Neutrophil (primary cell): ENCODE results near the gene STIMATE.

ENCODE experiments used
- H3K27ac ChIP-seq: fragments of 200-600 bp; sonication (generic); 2 replicates; pipeline ENCODE4 v1.5.1; 2016; ENCODE audit warnings: mild to moderate bottlenecking, moderate library complexity
- H3K27me3 ChIP-seq: fragments of 200-600 bp; sonication (generic); 2 replicates; pipeline ENCODE4 v1.6.0; 2016; ENCODE audit warnings: mild to moderate bottlenecking
- H3K36me3 ChIP-seq: fragments of 200-600 bp; sonication (generic); 2 replicates; pipeline ENCODE4 v1.5.1; 2017
- H3K4me1 ChIP-seq, 2 experiments: fragments of 200-600 bp in 1 of 2; sonication (generic) in 1 of 2; 1 replicate in 1 of 2; 2 replicates in 1 of 2; pipeline versions ENCODE4 v1.5.1 to v1.6.1; 2013 to 2016; ENCODE audit warnings: low read depth in 1 of 2, low read length in 1 of 2, mild to moderate bottlenecking in 1 of 2, moderate library complexity in 1 of 2; ENCODE audit not compliant: control insufficient read depth in 1 of 2, insufficient read depth in 1 of 2
- H3K4me3 ChIP-seq, 2 experiments: fragments of 200-600 bp in 1 of 2; sonication (generic) in 1 of 2; 1 replicate in 1 of 2; 2 replicates in 1 of 2; pipeline ENCODE4 v1.5.1; 2013 to 2016; ENCODE audit warnings: low read depth in 1 of 2, low read length in 1 of 2, mild to moderate bottlenecking in 1 of 2, moderate library complexity in 1 of 2
- H3K9me3 ChIP-seq: fragments of 200-600 bp; sonication (generic); 2 replicates; pipeline ENCODE4 v1.5.1; 2016
- TF ChIP-seq, protein P1 (sequence below): fragments of 200-600 bp; sonication (generic); IDR thresholded peaks from 2 replicates; pipeline ENCODE4 v1.5.1; 2016; ENCODE audit warnings: antibody characterized with exemption

Gene STIMATE

DNA sequence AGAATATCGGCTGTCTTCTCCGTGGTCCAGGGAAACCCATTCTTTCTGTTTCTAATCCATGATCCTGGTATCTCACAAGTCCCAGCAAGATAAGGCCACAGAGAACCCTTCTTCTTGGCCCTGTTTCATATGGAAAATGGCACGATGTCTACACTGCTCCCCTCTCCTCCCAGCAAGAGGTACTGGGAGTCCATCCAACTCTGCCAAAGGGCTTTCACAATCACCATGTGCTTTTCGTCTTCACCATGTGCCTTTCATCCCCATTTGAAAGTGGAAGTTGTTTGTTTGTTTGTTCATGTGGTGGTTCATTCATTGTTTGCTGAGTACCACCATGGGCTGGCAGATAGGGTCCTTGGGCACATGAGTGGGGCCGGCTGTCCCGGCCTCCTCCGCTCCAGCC lies 97.3 kb downstream of the STIMATE start:
- H3K27ac ChIP-seq, result no peak overlapping the region
- TF ChIP-seq, protein P1, sequence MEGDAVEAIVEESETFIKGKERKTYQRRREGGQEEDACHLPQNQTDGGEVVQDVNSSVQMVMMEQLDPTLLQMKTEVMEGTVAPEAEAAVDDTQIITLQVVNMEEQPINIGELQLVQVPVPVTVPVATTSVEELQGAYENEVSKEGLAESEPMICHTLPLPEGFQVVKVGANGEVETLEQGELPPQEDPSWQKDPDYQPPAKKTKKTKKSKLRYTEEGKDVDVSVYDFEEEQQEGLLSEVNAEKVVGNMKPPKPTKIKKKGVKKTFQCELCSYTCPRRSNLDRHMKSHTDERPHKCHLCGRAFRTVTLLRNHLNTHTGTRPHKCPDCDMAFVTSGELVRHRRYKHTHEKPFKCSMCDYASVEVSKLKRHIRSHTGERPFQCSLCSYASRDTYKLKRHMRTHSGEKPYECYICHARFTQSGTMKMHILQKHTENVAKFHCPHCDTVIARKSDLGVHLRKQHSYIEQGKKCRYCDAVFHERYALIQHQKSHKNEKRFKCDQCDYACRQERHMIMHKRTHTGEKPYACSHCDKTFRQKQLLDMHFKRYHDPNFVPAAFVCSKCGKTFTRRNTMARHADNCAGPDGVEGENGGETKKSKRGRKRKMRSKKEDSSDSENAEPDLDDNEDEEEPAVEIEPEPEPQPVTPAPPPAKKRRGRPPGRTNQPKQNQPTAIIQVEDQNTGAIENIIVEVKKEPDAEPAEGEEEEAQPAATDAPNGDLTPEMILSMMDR, result no peak
- no peaks in the 10 kb centered on the region for H3K27me3 ChIP-seq
- H3K4me1 ChIP-seq, result no peaks in the 10 kb centered on the region
- no peak overlapping the region for H3K4me3 ChIP-seq
- no peaks in the 10 kb centered on the region for H3K9me3 ChIP-seq
- H3K36me3 ChIP-seq, result no peaks in the 10 kb centered on the region

DNA sequence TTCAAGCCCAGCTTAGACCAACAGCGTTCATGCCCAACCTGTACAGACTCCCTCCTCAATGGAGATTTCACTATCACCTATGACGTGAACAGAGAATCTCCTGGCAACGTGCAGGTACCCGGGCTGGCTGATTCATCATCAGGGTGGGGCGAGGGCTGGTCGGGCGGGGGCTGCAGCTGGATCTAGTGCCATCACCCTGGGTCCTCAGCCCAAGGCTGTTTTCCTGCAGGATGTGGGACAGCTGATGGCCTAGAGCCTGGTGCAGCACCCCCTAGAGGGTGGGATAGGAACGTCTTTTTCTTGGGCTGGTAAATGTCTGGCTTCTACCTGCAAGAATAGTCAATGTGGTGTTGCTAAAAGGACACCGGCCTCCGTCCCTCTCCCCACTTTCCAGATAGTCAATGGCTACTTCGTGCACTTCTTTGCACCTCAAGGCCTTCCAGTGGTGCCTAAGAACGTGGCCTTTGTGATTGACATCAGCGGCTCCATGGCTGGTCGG lies 98.3 kb downstream of the STIMATE start:
- H3K9me3 ChIP-seq, result no peaks in the 10 kb centered on the region
- H3K27me3 ChIP-seq, result no peaks in the 10 kb centered on the region
- H3K4me3 ChIP-seq, result no peak overlapping the region
- no peaks in the 10 kb centered on the region for H3K36me3 ChIP-seq
- H3K27ac ChIP-seq, result no peak overlapping the region
- H3K4me1 ChIP-seq, result no peaks in the 10 kb centered on the region
- TF ChIP-seq, protein P1, result no peak

DNA sequence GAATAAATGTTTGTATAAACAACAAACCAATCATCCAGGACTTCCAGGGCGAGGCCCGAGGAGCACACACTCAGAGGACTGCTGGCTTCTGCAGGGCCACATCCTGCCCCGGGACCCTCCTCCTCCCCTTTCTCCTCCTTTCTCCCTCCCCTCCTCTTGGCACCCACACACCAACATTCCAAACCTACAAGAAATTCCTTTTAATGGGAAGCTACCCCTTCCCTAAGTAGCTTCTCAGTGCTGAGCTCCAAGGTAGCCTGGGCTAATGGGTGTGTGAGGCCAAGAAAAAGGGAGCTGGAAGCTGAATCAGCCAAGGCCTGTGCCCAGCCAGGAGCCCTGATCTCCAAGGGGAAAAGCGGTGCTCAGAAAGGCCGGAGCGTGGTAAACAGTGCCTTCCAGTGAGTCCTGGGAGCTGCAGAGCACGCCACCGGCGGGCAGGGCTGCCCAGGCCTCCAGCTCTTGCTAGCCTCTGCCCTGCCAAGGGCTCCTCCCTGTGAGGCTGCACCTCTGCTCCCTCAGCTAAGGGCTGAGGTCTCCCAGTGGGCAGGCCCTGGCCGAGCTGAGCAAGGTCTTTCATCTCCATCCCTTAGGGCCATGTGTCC lies 98.9 kb downstream of the STIMATE start:
- TF ChIP-seq, protein P1, result no peak
- Histone ChIP-seq H3K36me3 (no peaks in the 10 kb centered on the region), H3K27ac (no peak overlapping the region), H3K4me1 (no peaks in the 10 kb centered on the region), H3K9me3 (no peaks in the 10 kb centered on the region), H3K4me3 (no peak overlapping the region), H3K27me3 (no peaks in the 10 kb centered on the region)

DNA sequence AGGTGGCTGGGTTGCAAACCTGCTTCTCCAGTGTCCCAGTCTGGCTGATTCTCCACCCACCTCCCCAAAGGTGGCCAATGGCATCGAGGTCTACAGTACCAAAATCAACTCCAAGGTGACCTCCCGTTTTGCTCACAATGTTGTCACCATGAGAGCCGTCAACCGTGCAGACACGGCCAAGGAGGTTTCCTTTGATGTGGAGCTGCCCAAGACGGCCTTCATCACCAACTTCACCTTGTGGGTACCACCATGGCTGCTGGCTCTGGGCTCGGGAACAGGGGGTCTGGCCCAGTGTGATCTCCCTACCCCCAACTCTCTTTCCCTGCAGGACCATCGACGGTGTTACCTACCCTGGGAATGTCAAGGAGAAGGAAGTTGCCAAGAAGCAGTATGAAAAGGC lies 100.9 kb downstream of the STIMATE start:
- H3K36me3 ChIP-seq, result no peaks in the 10 kb centered on the region
- H3K4me3 ChIP-seq, result no peak overlapping the region

DNA sequence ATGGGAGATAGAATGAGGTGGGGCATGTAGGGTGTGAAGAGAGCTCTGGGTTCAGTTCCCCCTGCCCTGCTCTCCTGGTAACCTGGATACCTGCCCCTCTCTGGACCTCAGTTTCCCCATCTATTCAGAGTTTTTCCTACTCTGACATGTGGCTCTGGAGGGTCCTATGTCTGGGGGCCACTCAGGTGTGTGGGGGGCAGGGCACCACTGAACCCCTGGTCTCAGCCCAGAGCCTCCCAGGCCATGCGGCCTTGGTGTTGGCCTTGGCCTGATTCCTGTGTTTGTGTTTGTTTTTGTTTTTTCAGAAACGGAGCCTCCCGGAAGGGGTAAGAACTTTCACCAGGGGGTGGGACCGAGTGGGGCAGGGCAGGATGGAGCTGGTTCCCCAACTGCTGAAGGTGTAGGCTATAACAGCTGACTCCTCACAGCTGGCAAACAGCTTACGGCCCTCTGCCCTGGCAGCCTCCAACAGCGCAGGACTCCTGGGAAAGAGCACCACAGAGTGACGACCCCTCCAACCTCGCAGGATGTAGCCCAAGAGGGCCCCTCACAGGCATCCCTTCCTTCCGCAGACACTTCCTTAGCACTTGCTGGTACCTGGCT lies 101.9 kb downstream of the STIMATE start:
- no peaks in the 10 kb centered on the region for H3K9me3 ChIP-seq
- no peak overlapping the region for H3K27ac ChIP-seq
- no peaks in the 10 kb centered on the region for H3K4me1 ChIP-seq
- no peak overlapping the region for H3K4me3 ChIP-seq
- H3K36me3 ChIP-seq, result no peaks in the 10 kb centered on the region
- no peaks in the 10 kb centered on the region for H3K27me3 ChIP-seq
- TF ChIP-seq, protein P1, result no peak

More for the DNA sequence above, 100.9 kb downstream of the STIMATE start:
- H3K27ac ChIP-seq, result no peak overlapping the region
- no peaks in the 10 kb centered on the region for H3K27me3 ChIP-seq
- TF ChIP-seq, protein P1, result no peak
- no peaks in the 10 kb centered on the region for H3K4me1 ChIP-seq
- H3K9me3 ChIP-seq, result no peaks in the 10 kb centered on the region
